Glutamatergic neuron (in vitro differentiated cells): ENCODE measurements around the gene SLC25A34. TPM values are rescaled to one million over a fixed set of nuclear protein-coding genes. Genes with fewer than 3 reads are reported as not detected.

Source experiments
- DNase-seq: peaks from one replicate; pipeline ENCODE4 v3.0.0; 2022
- H3K27ac Mint-ChIP-seq: one replicate; pipeline ENCODE4 v1.8.0; 2020; ENCODE audit warnings: mild to moderate bottlenecking, mixed read lengths, inconsistent platforms; ENCODE audit not compliant: unreplicated experiment
- H3K27me3 Mint-ChIP-seq: one replicate; pipeline ENCODE4 v1.8.0; 2020; ENCODE audit warnings: mild to moderate bottlenecking, moderate library complexity, mixed read lengths, inconsistent platforms; ENCODE audit not compliant: unreplicated experiment
- H3K36me3 Mint-ChIP-seq: one replicate; pipeline ENCODE4 v1.8.0; 2020; ENCODE audit warnings: mild to moderate bottlenecking, mixed read lengths, inconsistent platforms; ENCODE audit not compliant: unreplicated experiment
- H3K4me1 Mint-ChIP-seq: one replicate; pipeline ENCODE4 v1.8.0; 2020; ENCODE audit warnings: mild to moderate bottlenecking, low read depth, mixed read lengths, inconsistent platforms; ENCODE audit not compliant: unreplicated experiment
- H3K4me3 Mint-ChIP-seq: one replicate; pipeline ENCODE4 v1.8.0; 2020; ENCODE audit warnings: mild to moderate bottlenecking, mixed read lengths, inconsistent platforms; ENCODE audit not compliant: unreplicated experiment
- H3K9me3 Mint-ChIP-seq: one replicate; pipeline ENCODE4 v1.8.0; 2020; ENCODE audit warnings: mild to moderate bottlenecking, moderate library complexity, mixed read lengths, inconsistent platforms; ENCODE audit not compliant: unreplicated experiment
- total RNA-seq: library from RNA; stranded (reverse); fragmentation: NEBNext Ultra II Directional; extraction: Animal tissue kit (Norgen Biotek cat#: 25700); gene quantifications from one replicate; pipeline ENCODE4 v1.2.1, GENCODE V29; 2021; ENCODE audit not compliant: unreplicated experiment
- TF ChIP-seq, protein P1 (sequence below): fragments of 200-600 bp; sonication (generic); IDR thresholded peaks from one replicate; pipeline ENCODE4 v1.5.0; 2021; ENCODE audit not compliant: partially characterized antibody, unreplicated experiment

Gene SLC25A34
- total RNA-seq, 1 donor from 2014 or later, result 4.1 TPM

DNA sequence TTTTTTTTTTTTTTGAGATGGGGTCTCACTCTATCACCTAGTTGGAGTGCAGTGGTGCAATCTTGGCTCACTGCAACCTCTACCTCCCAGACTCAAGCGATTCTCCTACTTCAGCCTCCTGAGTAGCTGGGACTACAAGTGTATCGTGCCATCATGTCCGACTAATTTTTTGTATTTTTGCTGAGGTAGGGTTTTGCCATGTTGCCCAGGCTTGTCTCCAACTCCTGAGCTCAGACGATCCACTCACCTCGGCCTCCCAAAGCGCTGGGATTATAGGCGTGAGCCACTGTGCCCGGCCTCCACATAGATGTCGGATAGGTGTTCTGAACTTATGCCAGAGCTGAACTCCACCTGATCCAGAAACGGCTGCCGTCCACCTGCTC lies 30.9 kb upstream of the SLC25A34 start:
- H3K27ac Mint-ChIP-seq, result no peak overlapping the region
- no peak overlapping the region for H3K4me3 Mint-ChIP-seq
- TF ChIP-seq, protein P1, sequence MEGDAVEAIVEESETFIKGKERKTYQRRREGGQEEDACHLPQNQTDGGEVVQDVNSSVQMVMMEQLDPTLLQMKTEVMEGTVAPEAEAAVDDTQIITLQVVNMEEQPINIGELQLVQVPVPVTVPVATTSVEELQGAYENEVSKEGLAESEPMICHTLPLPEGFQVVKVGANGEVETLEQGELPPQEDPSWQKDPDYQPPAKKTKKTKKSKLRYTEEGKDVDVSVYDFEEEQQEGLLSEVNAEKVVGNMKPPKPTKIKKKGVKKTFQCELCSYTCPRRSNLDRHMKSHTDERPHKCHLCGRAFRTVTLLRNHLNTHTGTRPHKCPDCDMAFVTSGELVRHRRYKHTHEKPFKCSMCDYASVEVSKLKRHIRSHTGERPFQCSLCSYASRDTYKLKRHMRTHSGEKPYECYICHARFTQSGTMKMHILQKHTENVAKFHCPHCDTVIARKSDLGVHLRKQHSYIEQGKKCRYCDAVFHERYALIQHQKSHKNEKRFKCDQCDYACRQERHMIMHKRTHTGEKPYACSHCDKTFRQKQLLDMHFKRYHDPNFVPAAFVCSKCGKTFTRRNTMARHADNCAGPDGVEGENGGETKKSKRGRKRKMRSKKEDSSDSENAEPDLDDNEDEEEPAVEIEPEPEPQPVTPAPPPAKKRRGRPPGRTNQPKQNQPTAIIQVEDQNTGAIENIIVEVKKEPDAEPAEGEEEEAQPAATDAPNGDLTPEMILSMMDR, result no peak
- no peaks in the 10 kb centered on the region for H3K36me3 Mint-ChIP-seq
- H3K9me3 Mint-ChIP-seq, result peaks cover 9% of the 10 kb centered on the region
- peaks cover 3% of the 10 kb centered on the region for H3K27me3 Mint-ChIP-seq
- DNase-seq, result no peak
- H3K4me1 Mint-ChIP-seq, result peaks cover 27% of the 10 kb centered on the region

- H3K27me3 Mint-ChIP-seq, result peaks cover 3% of the 10 kb centered on the region
- H3K36me3 Mint-ChIP-seq, result no peaks in the 10 kb centered on the region
- peaks cover 7% of the 10 kb centered on the region for H3K9me3 Mint-ChIP-seq
- H3K27ac Mint-ChIP-seq, result no peak overlapping the region
- H3K4me1 Mint-ChIP-seq, result peaks cover 26% of the 10 kb centered on the region
- DNase-seq, result no peak
- TF ChIP-seq, protein P1, result no peak
- no peak overlapping the region for H3K4me3 Mint-ChIP-seq
Measured at GRCh38 chr1:15706751-15707150, 29.3 kb upstream of the SLC25A34 start.

GRCh38 chr1:15707239-15707925 lies 28.7 kb upstream of the SLC25A34 start:
- Mint-ChIP-seq H3K4me3 (no peak overlapping the region), H3K36me3 (no peaks in the 10 kb centered on the region), H3K4me1 (peaks cover 21% of the 10 kb centered on the region), H3K27me3 (peaks cover 3% of the 10 kb centered on the region), H3K27ac (no peak overlapping the region), H3K9me3 (peaks cover 6% of the 10 kb centered on the region)
- TF ChIP-seq, protein P1, result no peak
- no peak for DNase-seq

DNA sequence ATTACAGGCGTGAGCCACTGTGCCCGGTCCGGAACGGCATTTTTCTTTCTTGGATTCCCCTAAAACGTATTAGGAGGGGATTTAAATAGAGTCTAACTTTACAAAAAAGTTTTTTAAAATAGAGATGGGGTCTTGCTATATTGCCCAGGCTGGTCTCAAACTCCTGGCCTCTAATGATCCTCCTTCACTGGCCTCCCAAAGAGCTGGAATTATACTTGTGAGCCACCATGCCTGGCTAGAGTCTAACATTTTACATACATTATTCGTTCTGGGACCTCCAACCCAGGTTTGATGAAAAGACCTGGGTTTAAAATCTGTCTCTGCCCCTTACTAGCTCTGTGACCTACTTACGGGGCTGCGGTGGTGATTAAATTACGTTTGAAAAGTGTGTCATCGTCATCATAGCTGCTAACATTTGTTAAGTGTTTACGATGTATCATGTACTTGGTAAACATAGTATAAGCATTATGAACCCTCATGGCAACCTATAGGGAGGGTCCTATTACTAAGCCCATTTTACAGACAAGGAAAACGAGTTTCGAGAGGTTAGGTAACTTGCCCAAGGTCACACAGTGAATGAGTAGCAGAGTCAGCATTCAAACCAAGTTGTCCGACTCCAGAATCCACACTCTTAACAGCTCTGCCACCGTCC lies 27.4 kb upstream of the SLC25A34 start:
- TF ChIP-seq, protein P1, result no peak
- DNase-seq, result no peak
- Mint-ChIP-seq H3K9me3 (peaks cover 6% of the 10 kb centered on the region), H3K36me3 (no peaks in the 10 kb centered on the region), H3K27ac (no peak overlapping the region), H3K4me1 (peaks cover 14% of the 10 kb centered on the region), H3K4me3 (no peak overlapping the region), H3K27me3 (peaks cover 3% of the 10 kb centered on the region)

- Mint-ChIP-seq H3K27me3 (peaks cover 5% of the 10 kb centered on the region), H3K36me3 (no peaks in the 10 kb centered on the region), H3K27ac (no peak overlapping the region), H3K4me3 (no peak overlapping the region), H3K4me1 (peaks cover 9% of the 10 kb centered on the region), H3K9me3 (peaks cover 4% of the 10 kb centered on the region)
- no peak for DNase-seq
- TF ChIP-seq, protein P1, result no peak
Measured at GRCh38 chr1:15709226-15709625, 26.8 kb upstream of the SLC25A34 start.
